ENCODE measurements around the gene FAM110A. TPM values are rescaled to one million over a fixed set of nuclear protein-coding genes. Genes with fewer than 3 reads are reported as not detected.

FAM110A gene
- total RNA-seq, 4 donors from 2014 or later = 15.3 to 46.6 (median 27.1) TPM

GRCh38 chr20:815914-816606 lies 17.5 kb upstream of the FAM110A start:
- intact Hi-C loops (cut with DNase I) = loop anchor here (2.0 kb wide), 1 partner anchor 143 kb away; no protein-coding TSS in a partner anchor
- Histone ChIP-seq H3K9me3 (no peaks in the 10 kb centered on the region), H3K36me3 (no peaks in the 10 kb centered on the region), H3K4me3 (no peak overlapping the region), H3K4me1 (no peaks in the 10 kb centered on the region), H3K27me3 (peaks cover 0 to 41% (median 0%) of the 10 kb centered on the region in 4 donors), H3K27ac (no peak overlapping the region)
- no peak for TF ChIP-seq POLR2A (IDR thresholded peaks at IDR 0.05)
- TF ChIP-seq CTCF (IDR thresholded peaks at IDR 0.05) = peak; percentile 94 to 99 (median 96)
- whole genome bisulfite sequencing, 2 donors = 27 to 54% methylated on average over 5 to 11 of the region's 13 CpGs
- DNase-seq = no peak

GRCh38 chr20:818001-818664 lies 15.4 kb upstream of the FAM110A start:
- H3K4me3 ChIP-seq = no peak overlapping the region
- no peaks in the 10 kb centered on the region for H3K9me3 ChIP-seq
- TF ChIP-seq CTCF (IDR thresholded peaks at IDR 0.05) = no peak
- TF ChIP-seq POLR2A (IDR thresholded peaks at IDR 0.05) = no peak
- H3K27ac ChIP-seq = no peak overlapping the region
- peaks cover 0 to 25% (median 0%) of the 10 kb centered on the region in 4 donors for H3K27me3 ChIP-seq
- H3K36me3 ChIP-seq = no peaks in the 10 kb centered on the region
- no peaks in the 10 kb centered on the region for H3K4me1 ChIP-seq
- intact Hi-C loops (cut with DNase I) = no loop called here
- DNase-seq = no peak
- 75 to 77% methylated on average over 17 of the region's 17 CpGs for WGBS, 2 donors

- DNase-seq = no peak
- H3K9me3 ChIP-seq = no peaks in the 10 kb centered on the region
- no peaks in the 10 kb centered on the region for H3K4me1 ChIP-seq
- no peak overlapping the region for H3K4me3 ChIP-seq
- no peak for TF ChIP-seq POLR2A (IDR thresholded peaks at IDR 0.05)
- TF ChIP-seq CTCF (IDR thresholded peaks at IDR 0.05) = no peak
- 82 to 86% methylated on average over 3 to 8 of the region's 8 CpGs for WGBS, 2 donors
- intact Hi-C loops (cut with DNase I) = no loop called here
- peaks cover 0 to 10% (median 0%) of the 10 kb centered on the region in 4 donors for H3K27me3 ChIP-seq
- H3K36me3 ChIP-seq = no peaks in the 10 kb centered on the region
- H3K27ac ChIP-seq = no peak overlapping the region
These were observed 13.7 kb upstream of the FAM110A start for GRCh38 chr20:819680-820322.

GRCh38 chr20:820323-820953 lies 13.1 kb upstream of the FAM110A start:
- DNase-seq = no peak
- no peaks in the 10 kb centered on the region for H3K36me3 ChIP-seq
- no peaks in the 10 kb centered on the region for H3K4me1 ChIP-seq
- peaks cover 0 to 4% (median 0%) of the 10 kb centered on the region in 4 donors for H3K27me3 ChIP-seq
- 90 to 95% methylated on average over 3 of the region's 3 CpGs for WGBS, 2 donors
- H3K9me3 ChIP-seq = no peaks in the 10 kb centered on the region
- H3K4me3 ChIP-seq = no peak overlapping the region
- H3K27ac ChIP-seq = no peak overlapping the region
- intact Hi-C loops (cut with DNase I) = no loop called here
- TF ChIP-seq POLR2A (IDR thresholded peaks at IDR 0.05) = no peak
- no peak for TF ChIP-seq CTCF (IDR thresholded peaks at IDR 0.05)
